Inferior parietal cortex (tissue), 1 donor: Measurements from ENCODE around the gene ANKH.

ENCODE experiments used
- DNase-seq: peaks from one replicate; pipeline ENCODE4 v3.0.0-alpha.2; 2016; ENCODE audit errors: extremely low spot score

Gene ANKH

GRCh38 chr5:14713476-14714390 lies 157.8 kb downstream of the ANKH start:
- DNase-seq = no peak

- no peak for DNase-seq
Measured at GRCh38 chr5:14712666-14713065, 158.9 kb downstream of the ANKH start.

- no peak for DNase-seq
Measured at GRCh38 chr5:14712131-14712530, 159.4 kb downstream of the ANKH start.

DNA sequence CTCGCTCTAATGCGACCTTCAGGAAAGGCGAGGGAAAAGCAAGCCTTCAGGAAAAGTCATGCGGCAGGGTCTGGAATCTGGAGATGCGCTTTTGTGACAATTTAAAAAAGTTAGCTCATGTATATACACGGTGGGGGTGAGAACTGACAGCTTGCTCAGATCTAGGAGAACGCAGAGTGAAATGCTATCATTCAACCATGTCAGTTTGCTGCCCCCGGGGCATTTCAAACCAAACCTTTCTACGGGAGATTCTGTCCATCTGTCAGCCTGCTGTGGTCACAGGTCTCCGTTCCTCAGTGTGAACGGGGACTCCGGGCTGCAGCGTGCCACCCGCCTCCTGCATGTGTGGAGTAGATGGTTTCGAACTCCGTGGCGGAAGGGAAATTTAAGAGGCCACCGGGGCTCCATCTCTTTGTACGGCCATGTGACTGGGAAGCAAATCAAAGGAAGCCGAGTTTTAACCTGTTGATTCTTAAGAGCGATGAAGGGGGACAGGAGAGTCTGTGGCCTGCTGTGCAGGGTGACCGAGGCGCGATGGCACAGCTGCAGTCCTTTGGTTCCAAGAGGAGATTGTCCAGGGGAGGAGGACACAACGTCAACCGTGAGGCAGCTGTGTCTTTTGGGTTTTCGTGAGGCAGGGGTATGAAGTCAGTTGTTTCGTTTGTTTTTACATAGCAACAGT lies 161.1 kb downstream of the ANKH start:
- DNase-seq = no peak

- DNase-seq = no peak
Measured at GRCh38 chr5:14708551-14708950, 163.0 kb downstream of the ANKH start.

GRCh38 chr5:14707811-14708390 lies 163.7 kb downstream of the ANKH start:
- DNase-seq = no peak

- peak; percentile 53 for DNase-seq
Measured at GRCh38 chr5:14706615-14707021, 165.0 kb downstream of the ANKH start.

- no peak for DNase-seq
Measured at GRCh38 chr5:14705556-14705955, 166.0 kb downstream of the ANKH start.

DNA sequence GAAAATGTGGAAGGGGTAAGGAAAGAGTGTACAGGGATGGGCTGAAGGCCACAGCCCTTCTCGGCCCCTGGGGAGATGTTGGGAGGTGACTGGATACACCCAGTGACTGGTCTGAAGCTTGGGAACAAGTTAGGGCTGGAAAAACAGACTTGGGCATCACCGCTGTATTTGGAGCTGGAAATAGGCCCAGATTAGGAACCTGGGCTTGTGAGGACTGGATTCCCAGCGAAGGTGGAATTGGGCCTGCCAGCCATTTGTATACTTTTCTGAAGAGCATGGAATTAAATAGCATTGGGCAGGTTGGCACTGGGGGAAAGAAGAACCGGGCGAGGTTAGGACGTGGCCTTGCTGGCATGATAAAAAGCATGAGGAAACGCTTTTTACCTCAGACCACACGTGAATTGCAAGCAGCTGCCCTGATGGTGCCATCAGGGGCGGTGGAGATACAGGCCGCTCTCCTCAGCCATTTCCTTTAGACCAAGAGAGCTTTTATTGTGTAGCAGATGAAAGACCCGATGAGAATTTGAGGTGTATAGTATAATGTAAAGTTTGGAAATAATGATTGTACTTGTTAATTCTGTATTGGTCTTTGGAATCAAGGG lies 169.2 kb downstream of the ANKH start:
- DNase-seq = no peak

- DNase-seq = no peak
Measured at GRCh38 chr5:14701556-14701955, 170.0 kb downstream of the ANKH start.

GRCh38 chr5:14700478-14701436 lies 170.8 kb downstream of the ANKH start:
- DNase-seq = no peak

DNA sequence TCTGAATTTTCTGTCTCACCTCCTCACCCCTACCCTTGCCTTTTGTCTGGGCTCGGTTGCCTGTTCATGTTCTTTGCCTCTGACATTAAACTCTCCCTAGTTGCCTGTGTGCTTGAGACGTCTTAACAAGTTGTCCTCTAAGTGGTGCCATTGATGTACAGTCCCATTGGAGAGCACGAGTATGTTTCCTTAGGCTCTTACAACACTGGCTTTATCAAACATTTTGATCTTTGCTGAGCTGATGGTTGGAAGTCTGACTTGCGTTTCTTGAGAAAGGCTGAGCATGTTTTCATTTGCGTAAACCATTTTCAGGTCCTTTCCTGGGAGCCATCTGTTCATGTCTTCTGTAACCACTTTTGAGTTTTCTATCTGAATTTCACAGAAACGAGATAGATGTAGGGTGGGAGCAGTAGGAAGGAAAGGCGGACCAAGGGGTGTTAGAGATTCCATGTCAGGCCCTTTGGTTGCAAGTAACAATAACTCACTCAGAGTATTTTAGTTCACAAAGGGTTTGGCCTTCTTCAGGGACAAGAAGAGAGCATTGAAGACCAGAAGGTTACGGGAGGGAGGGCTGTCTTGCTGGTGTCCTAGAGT lies 171.7 kb downstream of the ANKH start:
- DNase-seq = no peak

DNA sequence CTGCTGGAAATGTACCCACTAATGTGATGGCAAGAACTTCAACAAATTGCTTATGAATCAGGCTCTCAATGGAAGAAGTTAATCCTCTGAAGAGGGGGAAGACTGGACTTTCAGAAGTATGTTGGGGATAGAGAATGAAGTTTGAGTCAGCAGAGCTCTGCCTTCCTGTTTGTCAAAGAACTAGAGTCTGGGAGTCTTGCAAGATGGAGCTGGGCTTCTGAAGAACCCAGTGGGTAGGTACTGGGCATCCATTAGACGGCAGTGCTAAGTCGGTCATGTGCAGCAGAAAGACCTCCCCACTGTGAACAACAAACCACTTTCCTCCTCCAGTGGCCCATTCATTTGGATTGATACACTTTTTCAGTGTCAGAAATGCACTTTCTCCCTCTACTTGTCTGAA lies 172.4 kb downstream of the ANKH start:
- DNase-seq = no peak

GRCh38 chr5:14698495-14698894 lies 173.1 kb downstream of the ANKH start:
- no peak for DNase-seq

DNA sequence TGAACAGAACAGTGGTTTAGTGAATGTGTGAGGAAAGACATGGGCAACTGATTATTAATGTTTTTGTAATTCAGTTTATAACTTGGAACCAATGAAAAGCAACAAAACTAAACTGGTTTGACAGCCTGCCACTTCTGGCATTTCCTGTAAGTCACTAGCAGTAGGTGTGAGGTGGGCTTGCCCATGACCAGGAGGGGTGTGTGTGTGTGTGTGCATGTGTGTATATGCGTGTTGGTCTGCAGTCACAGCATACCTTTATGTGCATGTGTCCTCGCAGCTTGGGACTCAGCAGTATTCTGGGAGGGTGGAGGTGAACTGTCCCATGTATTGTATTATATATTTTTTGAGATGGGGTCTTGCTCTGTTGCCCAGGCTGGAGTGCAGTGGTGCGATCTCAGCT lies 174.7 kb downstream of the ANKH start:
- DNase-seq = no peak

DNA sequence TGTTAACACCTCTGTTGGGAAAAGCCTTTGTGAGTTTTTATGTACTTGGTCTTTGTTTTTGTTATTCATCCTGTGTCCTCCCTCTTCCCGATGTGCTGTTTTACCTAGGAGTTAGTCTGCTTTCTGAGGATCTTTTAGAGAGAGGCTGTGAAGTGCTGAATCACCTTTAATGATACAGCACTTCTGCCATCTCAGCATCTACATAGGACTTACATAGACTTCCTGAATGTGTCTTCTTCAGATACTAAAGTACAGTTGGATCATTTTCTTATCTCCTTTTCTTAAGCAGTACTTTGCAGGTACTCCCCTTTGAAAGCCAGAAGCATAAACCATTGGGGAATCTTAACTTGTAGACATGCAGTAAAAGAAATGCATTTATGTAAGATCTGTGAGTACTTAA lies 175.5 kb downstream of the ANKH start:
- no peak for DNase-seq

- DNase-seq = no peak
Measured at GRCh38 chr5:14695152-14695551, 176.4 kb downstream of the ANKH start.

DNA sequence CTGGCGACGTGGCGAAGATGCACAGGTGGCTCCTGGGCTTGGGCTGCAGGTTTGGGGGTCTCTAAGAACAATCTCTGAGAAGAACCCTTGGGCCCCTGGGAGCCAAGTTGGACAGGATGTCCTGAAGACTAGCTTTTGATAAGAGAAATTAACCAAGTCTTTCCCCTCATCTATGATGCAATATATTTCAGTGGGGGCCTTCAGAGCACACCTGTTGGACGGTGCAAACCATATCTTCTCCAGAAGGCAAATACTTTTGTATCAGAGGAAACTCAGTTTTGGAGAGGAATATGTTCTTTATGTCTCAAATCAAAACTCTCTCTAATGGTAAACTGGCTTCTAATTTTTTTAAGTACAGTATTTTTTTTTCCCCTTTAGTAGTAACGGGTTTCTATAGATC lies 178.5 kb downstream of the ANKH start:
- DNase-seq = no peak

DNA sequence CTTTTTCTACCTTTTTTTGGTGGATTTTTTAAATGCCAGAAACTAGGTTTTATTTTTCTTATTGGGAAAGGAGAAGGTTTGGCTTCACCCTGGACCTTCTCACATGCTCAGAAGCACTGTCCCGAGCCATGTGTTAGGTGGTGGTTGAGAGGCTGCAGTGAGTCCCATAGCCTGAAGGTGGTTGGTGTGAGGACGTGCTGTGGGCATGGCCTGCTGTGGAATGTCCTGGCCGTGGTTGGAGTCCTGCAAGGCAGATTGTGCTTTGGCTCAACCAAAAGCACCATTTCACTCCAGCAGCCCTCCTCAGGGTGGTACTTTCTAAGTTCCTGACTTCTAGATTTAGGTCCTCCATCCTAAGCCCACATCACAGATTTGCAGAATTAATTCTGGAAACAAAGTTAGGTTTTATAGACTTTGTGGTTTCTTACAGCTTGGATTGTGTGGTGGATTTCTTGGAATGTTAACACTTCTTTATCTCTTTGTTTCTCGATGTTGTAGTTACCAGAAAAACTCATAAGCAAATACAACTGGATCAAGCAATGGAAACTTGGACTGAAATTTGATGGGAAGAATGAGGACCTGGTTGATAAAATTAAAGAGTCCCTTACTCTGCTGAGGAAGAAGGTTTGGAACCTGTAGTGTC lies 184.4 kb downstream of the ANKH start:
- no peak for DNase-seq

DNA sequence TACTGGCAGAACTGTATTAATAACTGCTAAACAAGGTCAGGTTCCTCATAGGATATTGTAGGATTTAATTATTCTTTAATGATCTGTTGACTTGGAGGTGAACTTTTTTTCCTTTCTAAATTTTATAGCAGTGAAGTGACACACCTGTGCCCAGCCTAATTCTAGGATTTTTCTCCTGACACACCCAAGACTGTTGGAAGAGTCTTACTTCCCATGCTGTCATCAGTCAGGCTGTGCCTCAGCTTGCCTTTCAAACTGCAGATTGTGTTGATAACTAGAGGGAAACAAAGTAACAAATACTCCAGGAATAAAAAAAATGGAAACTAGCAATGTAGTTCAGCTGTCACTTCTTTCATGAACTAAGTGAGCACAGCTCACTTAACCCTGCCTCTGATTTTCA lies 185.1 kb downstream of the ANKH start:
- DNase-seq = no peak
